ENCODE data around the gene ZYG11A. TPM values are rescaled to one million over a fixed set of nuclear protein-coding genes. Genes with fewer than 3 reads are reported as not detected.

ZYG11A gene
- total RNA-seq, 1 experiment from 2014 or later, result 7.3 TPM

GRCh38 chr1:52901384-52901783, 58.8 kb downstream of the ZYG11A start:
- Mint-ChIP-seq H3K27me3 (ENCODE audit: low read depth) (no peaks in the 10 kb centered on the region), H3K27ac (no peak overlapping the region), H3K4me3 (no peak overlapping the region), H3K4me1 (peaks cover 38% of the 10 kb centered on the region), H3K9me3 (no peaks in the 10 kb centered on the region), H3K36me3 (no peaks in the 10 kb centered on the region; the same call in 1 of the 2 replicates)
- CTCF ChIA-PET, result interaction anchor here (0.8 to 1.0 kb wide), 2 partner anchors 26 to 281 kb away, joined by 3 to 4 read pairs; partner anchors contain the start of gene SCP2
- DNase-seq (ENCODE audit: low spot score) (no peak), ATAC-seq (no peak)
- TF ChIP-seq ZNF219 (CRISPR knock-in tag; IDR thresholded peaks at IDR 0.05; ENCODE audit: borderline replicate concordance) (no peak), NR2C2 (CRISPR knock-in tag; IDR thresholded peaks at IDR 0.05) (no peak), MLX (CRISPR knock-in tag; IDR thresholded peaks at IDR 0.05) (no peak), ESRRA (CRISPR knock-in tag; IDR thresholded peaks at IDR 0.05; ENCODE audit: borderline replicate concordance) (no peak), TEAD4 (CRISPR knock-in tag; IDR thresholded peaks at IDR 0.05) (no peak), TCF7 (CRISPR knock-in tag; IDR thresholded peaks at IDR 0.05; ENCODE audit: low read depth) (no peak), PRDM15 (CRISPR knock-in tag; IDR thresholded peaks at IDR 0.05) (no peak), SMAD4 (CRISPR knock-in tag; IDR thresholded peaks at IDR 0.05) (no peak), KAT7 (CRISPR knock-in tag; IDR thresholded peaks at IDR 0.05; ENCODE audit: borderline replicate concordance) (no peak), ATF2 (CRISPR knock-in tag; IDR thresholded peaks at IDR 0.05; ENCODE audit: borderline replicate concordance, low read depth) (no peak)
- POLR2A ChIA-PET, result no interaction called here

- POLR2A ChIA-PET, result interaction anchor here (0.5 to 1.0 kb wide), 2 partner anchors 10 to 327 kb away, joined by 3 to 4 read pairs; no protein-coding TSS in a partner anchor
- no peak for ATAC-seq
These were observed 61.8 kb downstream of the ZYG11A start for GRCh38 chr1:52904208-52904926.

GRCh38 chr1:52904927-52905698, 62.6 kb downstream of the ZYG11A start:
- Mint-ChIP-seq H3K4me3 (no peak overlapping the region), H3K36me3 (no peaks in the 10 kb centered on the region), H3K27me3 (ENCODE audit: low read depth) (no peaks in the 10 kb centered on the region), H3K9me3 (no peaks in the 10 kb centered on the region), H3K4me1 (peaks cover 29% of the 10 kb centered on the region), H3K27ac (0 out of 2 replicates have a peak overlapping the region, but pooled peaks have one; percentile 4)
- peak; percentile 78 for DNase-seq (ENCODE audit: low spot score)
- peak; percentile 95 for ATAC-seq
- TF ChIP-seq PREB (CRISPR knock-in tag; IDR thresholded peaks at IDR 0.05; ENCODE audit: borderline replicate concordance), result no peak
- TF ChIP-seq MAX (CRISPR knock-in tag; IDR thresholded peaks at IDR 0.05), result 0 out of 2 replicates have a peak, but pooled peaks have one; percentile 18
- CTCF ChIA-PET, result interaction anchor here (0.6 to 1.9 kb wide), 27 partner anchors 9 to 291 kb away, joined by 3 to 11 read pairs (median 4); partner anchors contain the start of genes ECHDC2, PODN, SCP2 and ZYG11A
- POLR2A ChIA-PET, result interaction anchor here (0.5 to 1.0 kb wide), 2 partner anchors 10 to 327 kb away, joined by 3 to 4 read pairs; no protein-coding TSS in a partner anchor

More at GRCh38 chr1:52904208-52904926, 61.8 kb downstream of the ZYG11A start:
- TF ChIP-seq MAX (CRISPR knock-in tag; IDR thresholded peaks at IDR 0.05) (0 out of 2 replicates have a peak, but pooled peaks have one; percentile 54), ZNF423 (CRISPR knock-in tag; IDR thresholded peaks at IDR 0.05) (no peak)
- DNase-seq (ENCODE audit: low spot score), result no peak
- no peaks in the 10 kb centered on the region for H3K9me3 Mint-ChIP-seq
- no peak overlapping the region for H3K4me3 Mint-ChIP-seq
- H3K27me3 Mint-ChIP-seq (ENCODE audit: low read depth), result no peaks in the 10 kb centered on the region
- CTCF ChIA-PET, result interaction anchor here (0.6 to 1.9 kb wide), 20 partner anchors 8 to 291 kb away, joined by 3 to 11 read pairs (median 4); partner anchors contain the start of genes ECHDC2, SCP2, ZYG11A and ZYG11B
- H3K27ac Mint-ChIP-seq, result no peak overlapping the region
- no peaks in the 10 kb centered on the region for H3K36me3 Mint-ChIP-seq
- peaks cover 37% of the 10 kb centered on the region for H3K4me1 Mint-ChIP-seq

Data from WTC11 (cell line).